GM12891 (cell line): Measurements from ENCODE around the gene TTC7B.

Experiments used
- DNase-seq: peaks from one replicate; pipeline ENCODE4 v3.0.0; 2011; ENCODE audit warnings: low spot score; ENCODE audit not compliant: insufficient read length
- FAIRE-seq: peaks from 2 replicates; lab custom pipeline; 2011; peaks lifted over from hg19 to GRCh38; lab: Jason Lieb, UNC
- PAX5 ChIP-seq: IDR thresholded peaks from 2 replicates; pipeline ENCODE4 v1.6.1; 2011; ENCODE audit warnings: low read length, moderate library complexity, mild to moderate bottlenecking; ENCODE audit not compliant: insufficient read depth, severe bottlenecking
- POLR2A ChIP-seq: IDR thresholded peaks from 2 replicates; pipeline ENCODE4 v1.6.1; 2011; ENCODE audit warnings: low read depth, low read length, control low read depth
- POLR2AphosphoS5 ChIP-seq: IDR thresholded peaks from 2 replicates; pipeline ENCODE4 v1.6.1; 2011; ENCODE audit warnings: low read depth, low read length, control low read depth
- POU2F2 ChIP-seq: IDR thresholded peaks from 2 replicates; pipeline ENCODE4 v1.6.1; 2011; ENCODE audit warnings: low read depth, mild to moderate bottlenecking, control low read depth, low read length, moderate library complexity
- SPI1 ChIP-seq: IDR thresholded peaks from 2 replicates; pipeline ENCODE4 v1.6.1; 2011; ENCODE audit warnings: low read depth, low read length, control low read depth
- TAF1 ChIP-seq: IDR thresholded peaks from 2 replicates; pipeline ENCODE4 v1.6.1; 2011; ENCODE audit warnings: low read depth, low read length, control low read depth

TTC7B gene

GRCh38 chr14:90544566-90544965 is 271.7 kb downstream of the TTC7B start:
- TF ChIP-seq TAF1 (no peak), POLR2A (no peak), POU2F2 (no peak), PAX5 (no peak), POLR2AphosphoS5 (no peak), SPI1 (no peak)
- FAIRE-seq: no peak
- no peak for DNase-seq

GRCh38 chr14:90543876-90544275 is 272.4 kb downstream of the TTC7B start:
- FAIRE-seq: no peak
- no peak for DNase-seq
- no peak for TF ChIP-seq SPI1
- TF ChIP-seq POLR2AphosphoS5: no peak
- TF ChIP-seq TAF1: no peak
- TF ChIP-seq POU2F2: no peak

- no peak for DNase-seq
- FAIRE-seq: no peak
- no peak for TF ChIP-seq PAX5
- TF ChIP-seq SPI1: no peak
- TF ChIP-seq POLR2A: no peak
- no peak for TF ChIP-seq POU2F2
- no peak for TF ChIP-seq TAF1
- TF ChIP-seq POLR2AphosphoS5: no peak
These were observed 275.1 kb downstream of the TTC7B start for GRCh38 chr14:90541076-90541634.

GRCh38 chr14:90540437-90540836 is 275.8 kb downstream of the TTC7B start:
- DNase-seq (no peak), FAIRE-seq (no peak)
- TF ChIP-seq POLR2A (no peak), POU2F2 (no peak), SPI1 (no peak), POLR2AphosphoS5 (no peak), PAX5 (no peak), TAF1 (no peak)

- TF ChIP-seq POU2F2 (no peak), PAX5 (no peak), SPI1 (no peak), POLR2A (no peak)
- DNase-seq (no peak), FAIRE-seq (no peak)
These were observed 276.2 kb downstream of the TTC7B start for GRCh38 chr14:90539996-90540395.

GRCh38 chr14:90539496-90539775 is 276.8 kb downstream of the TTC7B start:
- TF ChIP-seq POLR2AphosphoS5 (no peak), SPI1 (no peak), POLR2A (no peak), POU2F2 (no peak), PAX5 (no peak), TAF1 (no peak)
- FAIRE-seq (no peak), DNase-seq (no peak)

- no peak for DNase-seq
- no peak for FAIRE-seq
- TF ChIP-seq POU2F2 (no peak), SPI1 (no peak), PAX5 (no peak)
These were observed 277.3 kb downstream of the TTC7B start for GRCh38 chr14:90538716-90539495.

- DNase-seq: no peak
- TF ChIP-seq POU2F2: no peak
- no peak for TF ChIP-seq TAF1
- no peak for TF ChIP-seq PAX5
- no peak for TF ChIP-seq POLR2A
- no peak for TF ChIP-seq POLR2AphosphoS5
- no peak for TF ChIP-seq SPI1
- FAIRE-seq: no peak
These were observed 278.1 kb downstream of the TTC7B start for GRCh38 chr14:90538095-90538494.

GRCh38 chr14:90536511-90537191 is 279.6 kb downstream of the TTC7B start:
- TF ChIP-seq POLR2AphosphoS5 (no peak), PAX5 (no peak), POLR2A (no peak)
- DNase-seq (no peak), FAIRE-seq (no peak)

GRCh38 chr14:90536092-90536491 is 280.1 kb downstream of the TTC7B start:
- TF ChIP-seq SPI1: no peak
- TF ChIP-seq POLR2AphosphoS5: no peak
- TF ChIP-seq POU2F2: no peak
- TF ChIP-seq POLR2A: no peak
- no peak for TF ChIP-seq PAX5
- TF ChIP-seq TAF1: no peak
- FAIRE-seq (no peak), DNase-seq (no peak)
